Measurements from ENCODE around the gene IGF2BP2.
"Not testable (repeated sequence)": the region's sequence is repeated elsewhere in the genome, so short reads cannot be mapped to it uniquely, and the experiment has no call there.

The IGF2BP2 gene

DNA sequence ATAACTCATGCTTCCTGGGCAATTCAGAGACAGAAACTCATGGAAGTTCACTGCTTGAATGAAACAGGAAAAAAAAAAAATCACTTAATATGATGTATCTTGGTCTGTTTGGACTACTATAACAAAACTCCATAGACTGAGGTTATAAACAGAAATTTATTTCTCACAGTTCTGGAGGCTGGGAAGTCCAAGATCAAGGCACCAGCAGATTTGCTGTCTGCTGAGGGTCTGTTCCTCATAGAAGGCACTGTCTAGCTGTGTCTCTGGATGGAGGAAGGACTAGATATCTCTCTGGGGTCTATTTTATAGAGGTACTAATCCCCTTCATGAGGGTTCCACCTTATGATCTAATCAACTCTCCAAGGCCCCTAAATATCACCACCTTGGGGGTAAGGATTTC lies 119.3 kb downstream of the IGF2BP2 start:
- DNase-seq: no peak

DNA sequence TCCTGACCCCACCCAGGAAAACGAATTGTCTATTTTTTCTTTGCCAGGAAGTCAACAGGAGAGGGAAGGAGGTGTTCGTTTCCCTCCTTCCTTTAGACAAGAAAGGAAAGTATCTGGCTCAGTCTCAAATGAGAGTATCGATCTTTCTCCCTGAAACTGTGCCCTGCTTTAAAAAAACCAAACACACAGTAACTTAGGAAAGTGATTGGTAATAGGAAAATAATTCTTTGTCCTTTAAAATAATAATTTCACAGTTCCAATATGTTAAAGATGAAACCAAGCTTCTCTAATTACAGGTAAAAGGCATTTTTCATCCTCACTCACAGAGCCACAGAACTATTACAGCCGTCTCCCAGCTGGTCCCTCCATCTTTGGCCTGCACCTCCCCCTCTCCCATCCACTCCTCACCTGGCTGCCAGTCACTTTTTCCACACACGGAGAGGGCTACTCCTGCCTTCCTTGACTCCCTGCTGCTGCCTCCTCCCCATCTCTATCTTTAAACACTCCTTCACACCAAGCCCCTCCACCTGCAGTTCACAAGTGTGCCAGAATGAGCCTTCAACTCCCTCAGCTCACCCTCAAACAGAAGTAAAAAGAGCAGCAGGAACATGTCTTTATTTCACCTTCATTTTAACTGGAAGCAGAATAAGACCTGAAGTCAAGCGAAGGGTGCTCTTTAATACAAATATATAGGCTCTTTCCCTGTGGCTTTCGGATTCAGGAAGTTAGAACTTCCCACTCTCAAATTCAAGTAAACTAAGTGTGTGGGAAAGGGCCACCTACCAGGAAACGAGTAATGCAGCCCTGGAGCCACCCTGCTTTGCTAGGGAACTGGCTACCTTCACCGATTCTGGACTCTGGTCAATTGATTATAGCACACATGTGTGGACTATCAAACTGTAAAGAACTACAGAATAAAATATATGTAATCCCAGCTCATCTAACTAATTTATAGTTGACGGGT lies 122.3 kb downstream of the IGF2BP2 start:
- no peak for DNase-seq

DNA sequence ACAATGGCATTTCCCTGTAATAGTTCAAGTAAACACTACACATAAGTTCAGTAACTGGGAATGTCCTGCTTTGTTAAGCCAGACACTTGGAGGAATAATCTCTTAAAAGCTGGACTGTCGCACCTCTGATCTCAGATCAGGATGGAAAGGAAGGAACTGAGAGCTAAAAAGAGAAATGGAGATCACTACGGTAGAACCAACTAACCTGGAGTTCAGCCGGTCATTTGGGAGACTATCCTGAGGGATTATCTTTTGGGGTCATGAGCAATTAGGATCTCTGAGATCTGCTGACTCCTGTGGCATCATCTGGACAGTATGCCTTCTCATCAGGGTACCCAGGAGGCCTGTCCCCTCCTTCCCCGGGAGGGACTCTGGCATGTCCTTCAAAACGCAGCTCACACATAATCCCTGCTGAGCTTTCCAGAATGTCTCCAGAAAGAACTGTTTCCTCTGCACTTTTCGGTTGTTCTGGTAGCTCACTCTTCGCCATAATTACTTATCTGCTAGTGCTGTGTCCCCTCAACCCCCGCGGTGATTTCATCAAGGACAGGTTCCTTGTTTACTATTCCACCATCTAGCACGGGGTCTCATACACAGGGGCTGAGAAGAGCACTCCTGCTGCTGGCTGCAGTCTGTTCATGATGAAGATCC lies 123.1 kb downstream of the IGF2BP2 start:
- no peak for DNase-seq

DNA sequence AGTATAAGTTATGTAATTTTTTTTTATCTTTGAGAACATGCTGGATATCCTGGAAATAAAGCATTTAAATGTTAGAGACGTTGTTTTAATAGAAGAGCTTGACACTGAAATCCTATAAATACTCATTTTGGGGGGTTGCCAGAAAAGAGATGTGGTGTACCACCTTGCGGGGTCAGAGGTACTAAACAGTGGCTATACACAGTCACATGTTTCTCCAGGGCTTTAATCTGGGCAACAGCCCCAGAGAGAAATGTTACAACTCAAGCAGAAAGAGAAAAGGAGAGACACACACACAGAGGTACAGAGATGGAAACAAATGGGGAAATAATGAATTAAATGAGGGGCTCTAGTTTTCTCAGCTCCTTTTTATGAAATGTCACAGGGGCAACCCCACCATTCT lies 124.9 kb downstream of the IGF2BP2 start:
- DNase-seq: no peak

DNA sequence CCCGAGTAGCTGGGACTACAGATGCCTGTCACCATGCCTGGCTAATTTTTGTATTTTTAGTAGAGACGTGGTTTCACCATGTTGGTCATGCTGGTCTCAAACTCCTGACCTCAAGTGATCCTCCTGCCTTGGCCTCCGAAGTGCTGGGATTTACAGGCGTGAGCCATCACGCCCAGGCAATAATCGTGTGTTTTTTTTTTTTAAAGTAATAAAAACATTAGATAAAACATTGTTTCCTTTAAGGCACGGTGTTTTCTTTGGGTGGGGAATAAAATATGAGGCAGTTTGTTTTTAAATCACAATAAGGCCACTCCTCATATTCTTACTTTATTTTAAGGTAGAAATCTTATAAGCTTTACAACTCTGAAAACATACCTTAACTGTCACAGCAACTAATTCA lies 127.6 kb downstream of the IGF2BP2 start:
- DNase-seq: not testable (repeated sequence)

DNA sequence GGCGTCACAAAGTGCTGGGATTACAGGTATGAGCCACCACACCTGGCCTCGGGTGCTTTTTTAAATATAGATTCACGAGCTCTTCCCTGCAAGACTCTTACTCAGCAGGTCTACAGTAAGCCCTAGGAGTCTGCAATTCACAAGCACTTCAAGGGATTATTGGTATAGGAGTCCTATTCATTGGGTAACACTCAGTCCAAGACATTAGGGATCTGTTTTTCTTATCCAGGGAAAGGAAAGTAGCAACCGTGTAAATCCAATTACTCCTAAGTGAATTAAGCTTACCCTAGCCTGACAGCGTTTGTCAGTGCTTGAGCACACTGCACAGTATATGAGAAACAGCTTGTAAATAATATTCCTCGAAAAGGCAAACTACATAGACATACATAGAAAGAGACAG lies 128.8 kb downstream of the IGF2BP2 start:
- DNase-seq: no peak

DNA sequence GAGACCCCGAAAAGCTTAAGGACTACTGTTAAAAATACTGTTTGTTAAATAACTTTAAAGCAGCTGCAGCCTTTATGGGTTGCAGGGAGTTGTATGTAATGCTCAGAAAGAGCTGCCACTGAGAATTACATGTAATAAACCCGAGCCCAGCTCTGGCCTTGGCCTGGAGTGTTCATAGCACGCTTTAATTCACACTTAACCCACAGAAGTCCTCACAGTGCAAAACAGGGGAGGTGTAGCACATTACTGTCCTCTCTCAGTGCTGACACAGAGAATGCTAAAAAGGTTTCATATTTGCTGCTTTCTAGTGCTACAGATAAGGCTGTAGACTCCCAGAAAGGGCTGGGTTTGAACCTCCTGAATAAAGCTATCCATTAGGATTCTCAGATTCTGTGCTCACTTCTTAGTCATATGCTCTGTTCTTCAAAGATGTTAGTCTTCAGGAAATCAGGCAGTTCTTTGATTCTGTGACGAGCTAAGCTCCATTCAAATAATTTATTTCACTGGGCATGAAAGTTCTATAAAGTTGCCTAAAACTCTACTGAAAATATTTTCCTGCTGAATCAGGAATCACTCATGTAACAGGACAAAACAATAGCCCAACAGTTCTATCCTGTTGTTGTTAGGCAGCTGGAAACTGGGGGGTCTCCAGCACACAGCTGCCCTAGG lies 130.7 kb downstream of the IGF2BP2 start:
- DNase-seq: no peak

DNA sequence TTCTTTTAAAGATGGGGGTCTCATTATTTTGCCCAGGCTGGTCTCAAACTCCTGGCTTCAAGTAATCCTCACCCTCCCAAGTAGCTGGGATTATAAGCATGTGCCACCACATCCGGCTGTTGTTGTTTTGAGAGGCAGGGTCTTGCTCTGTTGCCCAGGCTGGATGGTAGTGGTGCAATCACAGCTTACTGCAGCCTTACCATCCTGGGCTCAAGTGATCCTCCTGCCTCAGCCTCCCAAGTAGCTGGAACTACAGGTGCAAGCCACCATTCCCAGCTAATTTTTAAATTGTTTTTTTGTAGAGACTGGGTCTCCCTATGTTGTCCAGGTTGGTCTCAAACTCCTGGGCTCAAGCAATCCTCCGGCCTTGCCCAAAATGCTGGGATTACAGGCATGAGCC lies 133.2 kb downstream of the IGF2BP2 start:
- DNase-seq: no peak

DNA sequence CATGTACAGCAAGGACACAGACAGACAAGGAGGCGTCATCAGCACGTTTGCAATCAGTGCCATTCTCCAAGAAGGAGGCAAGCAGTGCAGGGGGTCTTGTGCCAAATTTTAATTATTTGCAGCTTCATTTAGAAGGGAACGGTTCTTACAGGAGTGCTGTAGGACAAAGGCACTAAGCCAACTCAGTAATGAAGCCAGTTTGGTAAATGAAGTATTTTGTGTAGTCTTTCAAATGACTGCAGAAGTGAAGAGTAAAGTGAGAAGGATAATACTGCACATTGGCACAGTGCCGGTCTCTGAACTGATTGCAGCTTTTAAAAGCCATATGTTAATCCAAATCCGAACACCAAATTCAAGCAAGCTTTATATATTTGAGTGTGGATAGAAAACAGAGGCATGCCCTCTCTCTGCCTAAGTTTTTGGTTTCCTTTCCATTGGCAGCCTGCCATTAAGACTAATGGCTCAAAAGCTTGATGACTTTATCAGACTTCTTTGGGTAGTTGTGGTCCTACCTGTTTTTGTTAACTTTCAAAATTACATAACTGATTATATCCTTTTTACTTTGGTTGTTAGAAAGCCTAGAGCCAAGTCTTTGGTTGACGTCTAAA lies 137.5 kb downstream of the IGF2BP2 start:
- DNase-seq: no peak

DNA sequence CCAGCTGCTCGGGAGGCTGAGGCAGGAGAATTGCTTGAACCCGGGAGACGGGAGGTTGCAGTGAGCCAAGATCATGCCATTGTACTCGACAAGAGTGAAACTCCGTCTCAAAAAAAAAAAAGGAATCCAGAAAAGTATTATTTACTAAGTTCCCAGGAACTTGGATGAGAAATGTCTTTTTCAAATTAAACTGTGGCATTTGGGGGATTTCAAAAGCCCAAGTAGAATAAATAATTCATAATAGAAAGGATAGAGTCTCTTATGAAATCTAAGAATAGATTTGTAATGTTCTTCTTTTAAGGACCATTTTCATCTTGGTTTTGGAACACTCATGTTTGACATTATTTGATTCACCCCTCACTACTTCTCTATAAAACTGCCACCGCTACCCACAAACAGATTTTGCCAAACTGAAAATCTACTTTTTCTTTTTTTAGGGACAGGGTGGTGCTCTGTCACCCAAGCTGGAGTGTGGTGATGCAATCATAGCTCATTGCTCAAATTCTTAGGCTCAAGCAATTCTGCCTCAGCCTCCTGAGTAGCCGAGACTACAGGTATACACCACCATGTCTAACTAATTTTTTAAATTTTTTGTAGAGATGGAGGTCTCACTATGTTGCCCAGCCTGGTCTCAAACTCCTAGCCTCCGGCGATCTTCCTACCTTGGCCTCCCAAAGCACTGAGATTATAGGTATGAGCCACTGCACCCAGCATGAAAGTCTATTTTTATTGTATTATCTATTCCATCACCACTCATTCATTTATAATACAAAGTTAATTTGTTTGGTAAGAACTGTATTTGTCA lies 139.4 kb downstream of the IGF2BP2 start:
- DNase-seq: no peak

DNA sequence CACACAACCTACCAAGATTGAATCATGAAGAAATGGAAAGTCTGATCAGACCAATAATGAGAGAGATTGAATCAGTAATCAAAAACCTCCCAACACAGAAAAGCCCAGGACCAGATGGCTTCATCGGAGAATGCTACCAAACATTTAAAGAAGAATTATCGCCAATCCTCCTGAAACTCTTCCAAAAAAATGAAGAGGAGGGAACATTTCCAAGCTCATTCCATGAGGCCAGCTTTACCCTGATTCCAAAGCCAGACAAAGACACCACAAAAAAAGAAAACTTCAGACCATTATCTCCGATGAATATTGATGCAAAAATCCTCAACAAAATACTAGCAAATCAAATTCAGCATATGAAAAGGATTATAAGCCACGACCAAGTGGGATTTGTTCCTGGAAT lies 144.6 kb downstream of the IGF2BP2 start:
- no peak for DNase-seq

DNA sequence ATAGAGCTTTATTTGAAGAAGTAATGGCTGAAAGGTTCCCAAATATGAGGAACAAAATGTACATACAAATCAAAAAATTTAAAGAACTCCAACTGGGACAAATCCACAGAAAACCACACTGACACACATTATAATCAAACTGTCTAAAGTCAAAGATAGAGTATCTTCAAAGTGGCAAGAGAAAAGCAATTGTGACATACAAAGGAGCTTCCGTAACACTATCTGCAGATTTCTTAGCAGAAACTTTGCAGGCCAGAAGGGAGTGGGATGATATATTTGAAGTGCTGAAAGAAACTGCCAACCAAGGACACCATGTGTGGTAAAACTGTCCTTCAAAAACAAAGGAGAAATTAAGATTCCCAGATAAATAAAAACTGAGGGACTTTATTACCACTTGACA lies 146.8 kb downstream of the IGF2BP2 start:
- DNase-seq: no peak

DNA sequence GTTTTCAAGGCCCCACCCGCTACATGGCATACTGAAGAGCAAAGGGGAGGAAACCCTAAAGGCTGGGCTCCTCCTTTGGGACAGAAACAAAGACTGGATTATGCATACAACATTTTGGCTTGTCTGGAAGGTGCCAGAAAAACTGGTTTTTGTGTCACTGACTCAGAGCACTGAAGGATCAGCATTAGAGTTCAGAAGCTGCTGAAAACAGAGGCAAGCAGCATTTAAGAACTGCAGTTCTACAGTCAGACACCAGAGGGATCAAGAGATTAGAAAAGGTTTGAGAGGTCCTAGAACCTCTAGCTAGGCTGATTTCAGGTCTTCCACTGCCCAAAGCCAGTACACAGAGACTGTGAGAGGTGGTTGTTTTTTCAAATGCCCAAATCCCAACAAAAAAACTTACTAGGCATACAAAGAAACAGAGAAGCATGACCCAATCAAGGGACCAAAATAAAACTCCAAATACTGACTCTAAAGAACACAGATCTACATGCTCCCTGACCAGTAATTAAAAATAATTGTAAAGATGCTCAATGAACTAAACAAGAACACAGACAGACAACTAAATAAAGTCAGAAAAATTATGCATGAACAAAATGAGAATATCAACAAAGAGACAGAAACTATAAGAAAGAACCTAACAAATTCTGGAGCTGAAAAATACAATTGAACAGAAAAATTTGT lies 147.6 kb downstream of the IGF2BP2 start:
- no peak for DNase-seq

DNA sequence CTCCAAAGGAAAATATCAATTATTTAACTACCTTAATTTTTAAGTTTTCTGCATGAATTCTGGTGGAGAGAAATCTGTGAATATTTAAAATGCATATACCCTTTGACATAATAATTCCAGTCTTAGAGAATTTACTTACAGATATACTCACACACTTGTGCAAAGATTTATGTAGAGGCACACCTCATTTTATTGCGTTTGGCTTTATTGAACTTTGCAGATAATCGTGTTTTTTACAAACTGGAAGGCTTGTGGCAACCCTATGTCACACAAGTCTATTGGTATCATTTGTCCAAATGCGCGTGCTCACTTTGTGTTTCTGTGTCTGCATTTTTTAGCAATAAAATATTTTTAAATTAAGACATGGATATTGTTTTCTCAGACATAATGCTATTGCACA lies 157.3 kb downstream of the IGF2BP2 start:
- DNase-seq: no peak

DNA sequence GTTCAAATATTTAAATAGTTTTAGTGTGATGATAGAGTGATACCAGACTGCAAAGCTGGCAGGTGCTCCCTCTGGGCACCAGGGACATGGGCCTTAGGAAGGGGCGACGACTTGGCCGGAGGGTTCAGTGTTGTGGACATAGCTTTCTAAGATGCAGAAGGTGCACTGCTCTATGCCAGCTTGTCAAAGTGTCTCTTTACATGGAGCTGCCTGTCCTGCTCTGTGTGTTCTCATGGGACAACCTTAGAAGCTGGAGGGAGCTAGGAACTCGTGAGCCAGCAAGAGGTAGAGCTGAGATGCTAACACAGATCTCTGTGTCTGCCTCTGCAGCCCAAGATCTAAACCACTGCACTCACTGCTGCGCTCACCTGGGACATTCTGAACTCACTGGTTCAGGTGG lies 160.9 kb downstream of the IGF2BP2 start:
- DNase-seq: no peak

DNA sequence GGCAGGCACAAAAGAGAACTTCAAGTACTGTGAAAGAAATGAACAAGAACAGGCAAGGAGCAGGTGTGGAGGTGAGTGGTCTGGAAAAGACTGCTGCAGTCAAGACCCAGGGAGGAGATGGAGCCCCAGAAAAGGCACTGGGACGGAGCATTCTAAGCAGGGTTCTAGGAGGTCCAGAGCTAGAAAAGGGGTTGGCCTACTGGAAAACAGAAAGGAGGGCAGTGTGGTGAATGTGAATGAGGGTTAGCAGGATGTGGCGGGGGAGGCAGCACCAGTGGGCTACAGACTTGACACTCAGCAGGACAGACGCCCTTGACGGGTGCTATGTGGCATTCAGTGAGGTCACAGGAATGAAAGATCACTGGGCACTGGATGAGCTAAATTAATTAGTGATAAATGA lies 163.1 kb downstream of the IGF2BP2 start:
- no peak for DNase-seq

DNA sequence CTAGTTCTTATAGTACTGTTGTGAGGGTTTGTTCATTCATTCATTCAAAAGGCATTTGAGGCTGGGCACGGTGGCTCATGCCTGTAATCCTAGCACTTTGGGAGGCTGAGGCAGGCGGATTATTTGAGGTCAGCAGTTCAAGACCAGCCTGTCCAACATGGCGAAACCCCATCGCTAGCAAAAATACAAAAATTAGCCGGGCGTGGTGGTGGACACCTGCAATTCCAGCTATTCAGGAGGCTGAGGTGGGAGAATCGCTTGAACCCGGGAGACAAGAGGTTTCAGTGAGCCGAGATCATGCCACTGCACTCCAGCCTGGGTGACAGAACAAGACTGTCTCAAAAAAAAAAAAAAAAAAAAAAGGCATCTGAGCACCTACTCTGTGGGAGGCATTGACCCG lies 163.5 kb downstream of the IGF2BP2 start:
- not testable (repeated sequence) for DNase-seq

DNA sequence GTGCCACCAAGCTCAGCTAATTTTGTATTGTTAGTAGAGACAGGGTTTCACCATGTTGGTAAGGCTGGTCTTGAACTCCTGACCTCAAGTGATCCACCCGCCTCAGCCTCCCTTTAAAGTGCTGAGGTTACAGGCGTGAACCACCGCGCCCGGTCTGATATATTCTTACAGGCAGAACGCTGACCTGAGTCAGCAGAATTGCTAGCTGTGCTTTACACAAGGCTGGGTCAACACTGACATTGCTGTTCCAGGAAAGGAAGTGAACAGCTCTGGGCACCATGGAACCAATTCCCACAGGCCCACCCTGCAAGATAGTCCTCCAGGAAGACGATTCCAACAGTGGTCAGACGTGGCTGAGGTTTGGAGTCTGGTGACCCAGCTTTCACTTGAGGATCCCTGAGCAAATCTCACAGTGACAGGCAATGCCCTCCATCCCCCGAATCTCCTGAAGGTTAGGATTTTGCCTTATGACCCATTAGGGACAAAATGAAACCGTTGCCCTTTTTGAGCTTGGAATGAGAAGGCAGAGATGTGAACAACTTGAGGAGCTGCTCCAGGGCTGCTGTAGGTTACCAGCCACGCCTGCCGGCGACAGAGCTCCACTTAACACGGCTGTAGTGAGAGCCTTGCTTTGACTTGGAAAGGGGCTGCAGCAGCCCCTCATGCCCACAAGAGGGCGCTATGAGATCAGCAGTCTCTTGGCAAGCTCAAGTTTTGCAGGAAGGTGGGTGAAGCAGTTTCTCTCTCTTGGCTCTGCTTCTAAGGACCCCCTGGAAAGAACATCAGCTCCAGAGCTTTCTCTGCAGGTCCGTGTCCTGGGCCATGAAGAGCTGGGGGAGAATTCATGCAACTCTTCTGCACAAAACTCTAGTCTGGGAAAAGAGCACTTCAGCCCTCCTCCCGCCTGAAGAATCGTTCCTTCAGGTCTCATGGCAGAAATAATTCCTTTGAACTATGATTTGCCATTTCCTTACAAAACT lies 164.6 kb downstream of the IGF2BP2 start:
- peak; percentile 7 to 30 (median 10) for DNase-seq

DNA sequence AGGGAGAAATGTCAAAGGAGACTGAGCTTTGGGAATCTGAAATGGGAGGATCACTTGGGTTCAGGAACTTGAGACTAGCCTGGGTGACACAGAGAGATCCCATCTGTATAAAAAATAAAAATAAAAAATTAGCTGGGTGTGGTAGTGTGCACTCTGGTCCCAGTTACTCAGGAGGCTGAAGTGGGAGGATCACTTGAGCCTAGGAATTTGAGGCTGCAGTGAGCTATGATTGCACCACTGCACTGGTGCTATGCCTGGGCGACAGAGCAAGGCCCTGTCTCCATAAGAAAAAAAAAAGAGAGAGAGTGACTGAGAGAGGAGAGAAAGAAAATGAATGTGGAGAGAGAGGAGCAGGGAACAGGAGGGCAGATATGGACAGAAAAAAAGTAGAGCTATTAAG lies 165.9 kb downstream of the IGF2BP2 start:
- DNase-seq: no peak

DNA sequence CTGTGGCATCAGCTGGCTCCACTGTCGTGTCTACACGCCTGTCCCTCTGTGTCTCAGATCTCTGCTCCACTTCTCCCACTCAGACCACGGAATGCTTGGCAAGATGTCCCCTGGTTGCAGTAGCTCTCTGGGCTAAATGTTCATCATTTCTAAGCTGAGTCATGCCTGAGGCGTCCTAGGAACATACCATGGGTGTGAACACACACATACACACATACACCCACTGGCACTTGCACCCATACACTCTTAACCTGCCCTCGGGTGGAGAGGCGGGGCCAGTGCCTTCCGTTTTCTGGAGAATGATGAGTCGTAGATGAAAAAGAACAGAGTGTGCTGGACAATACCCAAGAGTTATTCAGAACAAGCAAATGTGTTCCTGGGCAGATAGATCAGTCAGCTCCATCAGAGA lies 166.3 kb downstream of the IGF2BP2 start:
- DNase-seq: no peak
